H9 (cell line): ENCODE results near the gene NDUFC2. TPM values are rescaled to one million over a fixed set of nuclear protein-coding genes. Genes with fewer than 3 reads are reported as not detected.

Source experiments
- DNase-seq: peaks from one replicate; pipeline ENCODE4 v3.0.0-alpha.2; 2017
- H2AFZ ChIP-seq: one replicate; pipeline ENCODE4 v1.6.1; 2013; ENCODE audit warnings: mild to moderate bottlenecking, low read length, control low read depth, moderate library complexity
- H2AK5ac ChIP-seq: 2 replicates; pipeline ENCODE4 v1.6.1; 2013; ENCODE audit warnings: low read length, control low read depth, mixed read lengths; ENCODE audit not compliant: insufficient read length
- H2BK120ac ChIP-seq: one replicate; pipeline ENCODE4 v1.6.1; 2013; ENCODE audit warnings: low read depth, mild to moderate bottlenecking, low read length, control low read depth, inconsistent platforms; ENCODE audit not compliant: poor library complexity, severe bottlenecking
- H2BK12ac ChIP-seq: 2 replicates; pipeline ENCODE4 v1.6.1; 2013; ENCODE audit warnings: low read length, control low read depth, mixed read lengths, low read depth; ENCODE audit not compliant: insufficient read length
- H2BK15ac ChIP-seq: 2 replicates; pipeline ENCODE4 v1.6.1; 2013; ENCODE audit warnings: low read depth, low read length, control low read depth
- H2BK20ac ChIP-seq: one replicate; pipeline ENCODE4 v1.6.1; 2013; ENCODE audit warnings: low read depth, mild to moderate bottlenecking, low read length, control low read depth, inconsistent platforms; ENCODE audit not compliant: poor library complexity, severe bottlenecking
- H2BK5ac ChIP-seq: 2 replicates; pipeline ENCODE4 v1.6.1; 2013; ENCODE audit warnings: low read length, control low read depth, mixed read lengths; ENCODE audit not compliant: insufficient read length
- H3K14ac ChIP-seq: 2 replicates; pipeline ENCODE4 v1.6.1; 2013; ENCODE audit warnings: low read length, control low read depth; ENCODE audit not compliant: insufficient read depth
- H3K18ac ChIP-seq: 2 replicates; pipeline ENCODE4 v1.6.1; 2013; ENCODE audit warnings: low read depth, mild to moderate bottlenecking, mixed read lengths, low read length, control low read depth; ENCODE audit not compliant: insufficient read length
- H3K23ac ChIP-seq: 2 replicates; pipeline ENCODE4 v1.6.1; 2013; ENCODE audit warnings: low read length, control low read depth, mixed read lengths, low read depth; ENCODE audit not compliant: insufficient read length
- H3K23me2 ChIP-seq: 2 replicates; pipeline ENCODE4 v1.6.1; 2013; ENCODE audit warnings: low read depth, mild to moderate bottlenecking, mixed read lengths, low read length, control low read depth; ENCODE audit not compliant: insufficient read length, poor library complexity, severe bottlenecking
- H3K27ac ChIP-seq: 2 replicates; pipeline ENCODE4 v1.5.1; 2013; ENCODE audit warnings: low read length, control low read depth, mixed read lengths, low read depth; ENCODE audit not compliant: insufficient read length
- H3K27me3 ChIP-seq: 2 replicates; pipeline ENCODE4 v1.6.1; 2013; ENCODE audit warnings: low read length, control low read depth, inconsistent platforms; ENCODE audit not compliant: insufficient read depth
- H3K4ac ChIP-seq: 2 replicates; pipeline ENCODE4 v1.6.1; 2013; ENCODE audit warnings: low read depth, mild to moderate bottlenecking, control low read depth, inconsistent platforms, low read length, moderate library complexity
- H3K4me1 ChIP-seq: 2 replicates; pipeline ENCODE4 v1.6.1; 2013; ENCODE audit warnings: low read length, control low read depth, inconsistent platforms; ENCODE audit not compliant: insufficient read depth
- H3K4me2 ChIP-seq: 2 replicates; pipeline ENCODE4 v1.6.1; 2013; ENCODE audit warnings: low read length, control low read depth, mixed read lengths; ENCODE audit not compliant: insufficient read length, insufficient read depth
- H3K56ac ChIP-seq: 2 replicates; pipeline ENCODE4 v1.6.1; 2013; ENCODE audit warnings: low read depth, mild to moderate bottlenecking, mixed read lengths, low read length, control low read depth; ENCODE audit not compliant: insufficient read length
- H3K79me1 ChIP-seq: 2 replicates; pipeline ENCODE4 v1.6.1; 2013; ENCODE audit warnings: low read depth, mild to moderate bottlenecking, moderate library complexity, low read length, control low read depth, inconsistent platforms; ENCODE audit not compliant: insufficient read depth, poor library complexity, severe bottlenecking
- H3K79me2 ChIP-seq: 2 replicates; pipeline ENCODE4 v1.6.1; 2013; ENCODE audit warnings: low read length, control low read depth, inconsistent platforms; ENCODE audit not compliant: insufficient read depth
- H3K9ac ChIP-seq: 2 replicates; pipeline ENCODE4 v1.6.1; 2013; ENCODE audit warnings: low read length, control low read depth, mixed read lengths; ENCODE audit not compliant: insufficient read length; ENCODE audit errors: extremely low read depth
- H3K9me3 ChIP-seq: one replicate; pipeline ENCODE4 v1.6.1; 2013; ENCODE audit warnings: low read depth, low read length, inconsistent platforms; ENCODE audit not compliant: control insufficient read depth
- H3T11ph ChIP-seq: one replicate; pipeline ENCODE4 v1.6.1; 2013; ENCODE audit warnings: mild to moderate bottlenecking, low read length, control low read depth, inconsistent platforms
- H4K20me1 ChIP-seq: one replicate; pipeline ENCODE4 v1.6.1; 2013; ENCODE audit not compliant: control insufficient read depth, insufficient read length, insufficient read depth
- H4K5ac ChIP-seq: 2 replicates; pipeline ENCODE4 v1.6.1; 2013; ENCODE audit warnings: low read depth, mild to moderate bottlenecking, mixed read lengths, low read length, control low read depth; ENCODE audit not compliant: insufficient read length
- H4K8ac ChIP-seq: replicated peaks from 2 replicates; pipeline ENCODE4 v1.6.1; 2013; ENCODE audit warnings: low read length, control low read depth, mixed read lengths, low read depth; ENCODE audit not compliant: insufficient read length
- H4K91ac ChIP-seq: 2 replicates; pipeline ENCODE4 v1.6.1; 2013; ENCODE audit warnings: low read depth, mild to moderate bottlenecking, moderate library complexity, mixed read lengths, low read length, control low read depth; ENCODE audit not compliant: insufficient read length
- H3K27ac Mint-ChIP-seq, 3 experiments: 2 replicates in 2 of 3; 3 replicates in 1 of 3; pipeline ENCODE4 v1.8.0; 2020 to 2021; ENCODE audit warnings: mixed read lengths in 3 of 3, mild to moderate bottlenecking in 1 of 3, moderate library complexity in 1 of 3
- H3K27me3 Mint-ChIP-seq: 2 replicates; pipeline ENCODE4 v1.8.0; 2021; ENCODE audit warnings: low read depth, mild to moderate bottlenecking, moderate library complexity, mixed read lengths
- H3K36me3 Mint-ChIP-seq, 3 experiments: 2 replicates in 2 of 3; 3 replicates in 1 of 3; pipeline ENCODE4 v1.8.0; 2020 to 2021; ENCODE audit warnings: low read depth in 3 of 3, mixed read lengths in 3 of 3; ENCODE audit not compliant: insufficient read depth in 1 of 3
- H3K4me1 Mint-ChIP-seq, 2 experiments: 2 replicates each; pipeline ENCODE4 v1.8.0; 2020; ENCODE audit warnings: mixed read lengths in 2 of 2
- H3K4me3 Mint-ChIP-seq, 2 experiments: 2 replicates in 1 of 2; 3 replicates in 1 of 2; pipeline ENCODE4 v1.8.0; 2020 to 2021; ENCODE audit warnings: mild to moderate bottlenecking in 2 of 2, mixed read lengths in 2 of 2, moderate library complexity in 1 of 2
- H3K9me3 Mint-ChIP-seq, 2 experiments: 2 replicates in 1 of 2; 3 replicates in 1 of 2; pipeline ENCODE4 v1.8.0; 2020; ENCODE audit warnings: mild to moderate bottlenecking in 2 of 2, mixed read lengths in 2 of 2, moderate library complexity in 1 of 2
- CTCF ChIP-seq: fragments of 200-600 bp; sonication (generic); conservative IDR thresholded peaks from 3 replicates; pipeline ENCODE4 v1.8.0; 2021; ENCODE audit warnings: antibody characterized with exemption, mild to moderate bottlenecking
- WGBS: extraction: QIAGEN DNeasy Blood & Tissue Kit; methylation state at CpG from one replicate; pipeline ENCODE4 v1.1.7; 2013; ENCODE audit warnings: missing lambda C conversion rate, low lambda C conversion rate, mixed read lengths; ENCODE audit not compliant: insufficient read length; ENCODE audit errors: extremely low coverage; 5-methylcytosine and 5-hydroxymethylcytosine counted together
- total RNA-seq: library from RNA; stranded (reverse); gene quantifications from 2 replicates; pipeline ENCODE4 v1.2.1, GENCODE V29; 2021

Gene NDUFC2
- total RNA-seq, 1 experiment from 2014 or later: 247 TPM

- H2BK120ac ChIP-seq: no peak overlapping the region
- H2BK12ac ChIP-seq: no peak overlapping the region
- H3K9me3 Mint-ChIP-seq: no peaks in the 10 kb centered on the region
- no peak overlapping the region for H3K56ac ChIP-seq
- H3K36me3 Mint-ChIP-seq: peaks cover 11 to 53% (median 41%) of the 10 kb centered on the region in 3 experiments; a peak in 5 of 7 replicates
- H4K91ac ChIP-seq: no peak overlapping the region
- no peaks in the 10 kb centered on the region for H3K4me1 Mint-ChIP-seq
- H3K9me3 ChIP-seq: no peaks in the 10 kb centered on the region
- H3K79me1 ChIP-seq: no peaks in the 10 kb centered on the region
- H3K23ac ChIP-seq: no peak overlapping the region
- H3K9ac ChIP-seq: no peak overlapping the region
- H3K4me1 ChIP-seq: no peaks in the 10 kb centered on the region
- no peak overlapping the region for H4K8ac ChIP-seq
- H2BK5ac ChIP-seq: no peak overlapping the region
- no peak overlapping the region for H3T11ph ChIP-seq
- no peak overlapping the region for H2BK20ac ChIP-seq
- no peak overlapping the region for H3K27ac ChIP-seq
- no peak overlapping the region for H2AFZ ChIP-seq
- H3K14ac ChIP-seq: no peak overlapping the region
- TF ChIP-seq CTCF: no peak
- H3K27me3 Mint-ChIP-seq: no peaks in the 10 kb centered on the region
- no peaks in the 10 kb centered on the region for H4K20me1 ChIP-seq
- H4K5ac ChIP-seq: no peak overlapping the region
- no peak for DNase-seq
- H3K23me2 ChIP-seq: no peaks in the 10 kb centered on the region
- no peaks in the 10 kb centered on the region for H3K79me2 ChIP-seq
- H3K27ac Mint-ChIP-seq: no peak overlapping the region
- H3K18ac ChIP-seq: no peak overlapping the region
- H3K4ac ChIP-seq: no peak overlapping the region
- H3K27me3 ChIP-seq: no peaks in the 10 kb centered on the region
- WGBS: no CpG with 5 or more reads among the region's 2 CpGs
- no peak overlapping the region for H3K4me2 ChIP-seq
- H2BK15ac ChIP-seq: no peak overlapping the region
- no peak overlapping the region for H2AK5ac ChIP-seq
- H3K4me3 Mint-ChIP-seq: no peak overlapping the region
These were observed 31.6 kb upstream of the NDUFC2 start for GRCh38 chr11:78111298-78111697.
